ENCODE measurements around the gene RPL27.
A peak's percentile ranks its signal among the peaks of the same experiment; 100 is the strongest.
"Not testable (repeated sequence)": the region's sequence is repeated elsewhere in the genome, so short reads cannot be mapped to it uniquely, and the experiment has no call there.

Gene RPL27

GRCh38 chr17:42980766-42981397 lies 17.3 kb upstream of the RPL27 start:
- peak overlapping the region; percentile 85 for H3K4me3 ChIP-seq (ENCODE audit: low read length)
- no peak for TF ChIP-seq ZNF274 (IDR thresholded peaks at IDR 0.05; ENCODE audit: low read depth, low read length)

GRCh38 chr17:42982266-42982665 lies 16.0 kb upstream of the RPL27 start:
- H3K4me3 ChIP-seq (ENCODE audit: low read length), result no peak overlapping the region

GRCh38 chr17:42985225-42985624 lies 13.0 kb upstream of the RPL27 start:
- H3K4me3 ChIP-seq (ENCODE audit: low read length), result no peak overlapping the region
- no peak for TF ChIP-seq ZNF274 (IDR thresholded peaks at IDR 0.05; ENCODE audit: low read depth, low read length)

More at GRCh38 chr17:42982266-42982665, 16.0 kb upstream of the RPL27 start:
- TF ChIP-seq ZNF274 (IDR thresholded peaks at IDR 0.05; ENCODE audit: low read depth, low read length), result no peak

DNA sequence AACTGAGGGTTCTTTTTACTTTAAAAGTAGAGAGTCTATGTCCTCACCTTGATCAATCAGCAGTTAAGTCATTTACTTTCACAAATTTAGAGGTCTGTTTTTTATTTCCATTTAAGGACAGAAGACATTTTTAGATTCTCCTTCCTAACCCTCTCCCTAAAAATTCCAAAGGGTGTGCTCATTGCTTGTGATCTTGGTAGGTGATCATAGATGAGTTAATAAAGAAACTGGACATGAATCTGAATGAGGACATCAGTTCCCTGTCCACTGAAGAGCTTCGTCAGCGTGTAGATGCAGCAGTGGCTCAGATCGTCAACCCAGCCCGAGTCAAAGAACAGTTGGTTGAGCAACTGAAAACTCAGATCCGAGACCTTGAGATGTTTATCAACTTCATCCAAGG lies 9.1 kb upstream of the RPL27 start:
- H3K4me3 ChIP-seq (ENCODE audit: low read length), result no peak overlapping the region
- no peak for TF ChIP-seq ZNF274 (IDR thresholded peaks at IDR 0.05; ENCODE audit: low read depth, low read length)

DNA sequence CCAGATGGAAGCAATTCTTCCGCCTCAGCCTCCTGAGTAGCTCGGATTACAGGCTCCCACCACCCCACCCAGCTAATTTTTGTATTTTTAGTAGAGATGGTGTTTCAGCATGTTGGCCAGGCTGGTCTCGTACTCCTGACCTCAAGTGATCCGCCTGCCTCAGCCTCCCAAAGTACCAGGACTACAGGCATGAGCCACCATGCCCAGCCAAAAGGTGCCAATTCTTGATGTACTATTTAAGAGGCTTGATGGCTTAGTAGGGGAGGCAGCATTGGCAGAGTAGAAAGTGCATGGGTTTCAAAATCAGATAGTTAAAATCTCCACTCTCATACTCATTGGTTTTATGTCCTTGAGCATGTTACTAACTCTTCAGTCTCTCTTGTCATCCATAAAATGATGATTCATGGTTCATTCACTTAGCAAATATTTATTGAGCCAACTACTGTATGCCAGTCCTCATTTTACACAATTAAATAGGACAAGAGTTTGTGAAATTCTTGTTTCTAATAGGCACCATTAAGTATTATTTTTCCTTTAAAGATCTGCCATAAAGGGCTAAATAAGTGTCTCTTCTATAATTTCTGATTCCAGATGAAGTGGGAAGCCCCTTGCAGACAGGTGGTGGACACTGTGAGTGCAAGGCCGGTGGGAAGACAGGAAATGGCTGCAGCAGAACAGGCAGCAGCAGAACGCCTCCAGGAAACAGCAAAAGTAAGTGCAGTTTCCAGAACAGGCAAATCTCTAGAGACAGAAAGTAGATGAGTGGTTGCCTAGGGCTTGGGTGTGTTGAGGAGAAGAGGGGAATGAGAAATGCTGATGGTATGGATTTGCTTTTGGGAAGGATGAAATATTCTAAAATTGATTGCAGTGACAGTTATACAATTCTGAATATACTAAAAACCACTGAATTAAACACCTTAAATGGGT lies 8.2 kb upstream of the RPL27 start:
- no peak for TF ChIP-seq ZNF274 (IDR thresholded peaks at IDR 0.05; ENCODE audit: low read depth, low read length)

GRCh38 chr17:42991471-42991870 lies 6.7 kb upstream of the RPL27 start:
- no peak for TF ChIP-seq ZNF274 (IDR thresholded peaks at IDR 0.05; ENCODE audit: low read depth, low read length)
- H3K4me3 ChIP-seq (ENCODE audit: low read length), result no peak overlapping the region

More for the DNA sequence above, 8.2 kb upstream of the RPL27 start:
- no peak overlapping the region for H3K4me3 ChIP-seq (ENCODE audit: low read length)

DNA sequence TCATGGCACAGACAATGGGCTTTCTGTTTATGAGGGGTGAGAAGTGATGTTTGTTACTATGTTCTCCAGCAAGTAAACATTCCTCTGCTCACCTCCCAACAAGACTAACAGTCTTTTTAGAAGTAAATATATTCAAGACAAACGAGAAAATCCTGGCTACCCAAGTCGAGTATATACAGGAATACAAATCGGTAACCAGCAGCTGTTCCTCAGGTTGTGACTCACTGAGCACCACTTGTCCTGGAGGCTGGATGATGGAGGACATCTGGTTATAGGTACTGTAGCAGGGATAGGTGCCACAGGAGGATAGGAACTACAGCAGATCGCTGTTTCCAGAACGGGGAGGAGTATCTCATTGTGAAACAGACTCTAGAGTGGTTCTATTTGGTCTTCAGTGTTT lies 5.3 kb upstream of the RPL27 start:
- no peak for TF ChIP-seq ZNF274 (IDR thresholded peaks at IDR 0.05; ENCODE audit: low read depth, low read length)
- H3K4me3 ChIP-seq (ENCODE audit: low read length), result no peak overlapping the region

DNA sequence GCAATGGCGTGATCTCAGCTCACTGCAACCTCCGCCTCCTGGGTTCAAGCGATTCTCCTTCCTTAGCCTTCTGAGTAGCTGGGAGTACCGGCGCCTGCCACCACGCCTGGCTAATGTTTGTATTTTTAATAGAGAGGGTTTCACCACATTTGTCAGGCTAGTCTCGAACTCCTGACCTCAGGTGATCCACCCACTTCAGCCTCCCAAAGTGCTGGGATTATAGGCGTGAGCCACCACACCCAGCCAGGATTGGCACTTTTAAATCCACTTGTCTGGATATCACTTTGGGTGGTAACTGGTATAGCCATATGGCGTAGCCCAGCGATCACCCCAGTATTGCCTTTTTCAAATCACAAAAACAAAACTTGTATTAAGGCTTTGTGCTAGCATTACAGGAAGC lies 4.3 kb upstream of the RPL27 start:
- H3K4me3 ChIP-seq (ENCODE audit: low read length), result not testable (repeated sequence)

DNA sequence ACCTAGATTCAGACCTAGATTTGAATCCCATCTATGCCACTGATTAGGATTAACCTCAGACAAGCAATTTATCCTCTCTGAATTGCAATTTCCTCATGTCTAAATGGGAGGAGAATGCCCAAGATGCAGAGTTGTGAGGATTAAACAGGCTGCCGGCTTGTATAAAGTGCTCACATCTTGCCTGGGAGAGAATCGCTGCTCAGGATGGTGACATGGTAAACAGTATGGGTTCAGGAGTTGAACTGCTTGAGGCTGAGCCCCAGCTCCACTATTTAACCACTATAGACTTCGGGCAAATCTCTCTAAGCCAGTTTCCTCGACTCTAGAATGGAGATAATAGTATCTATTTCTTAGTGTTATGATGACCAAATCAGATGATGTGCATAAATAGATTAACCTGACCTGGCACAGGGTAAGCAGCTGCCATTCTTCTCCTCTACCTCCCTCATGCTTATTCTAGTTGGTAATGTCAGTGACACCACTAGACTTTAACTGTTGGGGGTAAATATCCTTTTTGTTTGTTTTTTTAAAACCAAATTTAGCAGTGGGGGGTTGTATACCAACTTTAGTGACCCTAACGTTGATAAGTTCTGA lies 732 bp upstream of the RPL27 start:
- no peak for TF ChIP-seq ZNF274 (IDR thresholded peaks at IDR 0.05; ENCODE audit: low read depth, low read length)
- peak overlapping the region; percentile 1; the same call in 1 of the 2 replicates for H3K4me3 ChIP-seq (ENCODE audit: low read length)

- TF ChIP-seq ZNF274 (IDR thresholded peaks at IDR 0.05; ENCODE audit: low read depth, low read length), result no peak
- peak overlapping the region; percentile 90 for H3K4me3 ChIP-seq (ENCODE audit: low read length)
Measured at GRCh38 chr17:42999003-42999525, 845 bp downstream of the RPL27 start.

DNA sequence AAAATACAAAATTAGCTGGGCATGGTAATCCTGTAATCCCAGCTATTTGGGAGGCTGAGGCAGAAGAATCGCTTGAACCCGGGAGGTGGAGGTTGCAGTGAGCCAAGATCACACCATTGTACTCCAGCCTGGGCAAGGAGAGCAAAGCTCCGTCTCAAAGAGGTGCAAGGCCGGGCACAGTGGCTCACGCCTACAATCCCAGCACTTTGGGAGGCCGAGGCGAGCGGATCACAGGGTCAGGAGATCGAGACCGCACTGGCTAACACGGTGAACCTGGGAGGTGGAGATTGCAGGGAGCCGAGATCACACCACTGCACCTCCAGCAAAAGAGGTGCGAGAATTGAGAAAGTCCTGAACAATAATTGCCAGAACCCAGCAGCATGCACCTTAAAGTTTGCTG lies 2.7 kb downstream of the RPL27 start:
- H3K4me3 ChIP-seq (ENCODE audit: low read length), result not testable (repeated sequence)

- TF ChIP-seq ZNF274 (IDR thresholded peaks at IDR 0.05; ENCODE audit: low read depth, low read length), result no peak
- no peak overlapping the region for H3K4me3 ChIP-seq (ENCODE audit: low read length)
Measured at GRCh38 chr17:43003542-43004172, 5.4 kb downstream of the RPL27 start.

GRCh38 chr17:43006639-43007551 lies 8.7 kb downstream of the RPL27 start, which contains the start of gene IFI35:
IFI35 (plus strand) TSS chr17:43006784; CDS start chr17:43006948, 164 bp downstream.
- H3K4me3 ChIP-seq (ENCODE audit: low read length), result peak within 1 kb of the TSS; percentile 75
- TF ChIP-seq ZNF274 (IDR thresholded peaks at IDR 0.05; ENCODE audit: low read depth, low read length), result no peak
